ENCODE data around the gene NRIP1. TPM values are rescaled to one million over a fixed set of nuclear protein-coding genes. Genes with fewer than 3 reads are reported as not detected.

Gene NRIP1
- total RNA-seq, 1 experiment from 2014 or later = 10.3 TPM

DNA sequence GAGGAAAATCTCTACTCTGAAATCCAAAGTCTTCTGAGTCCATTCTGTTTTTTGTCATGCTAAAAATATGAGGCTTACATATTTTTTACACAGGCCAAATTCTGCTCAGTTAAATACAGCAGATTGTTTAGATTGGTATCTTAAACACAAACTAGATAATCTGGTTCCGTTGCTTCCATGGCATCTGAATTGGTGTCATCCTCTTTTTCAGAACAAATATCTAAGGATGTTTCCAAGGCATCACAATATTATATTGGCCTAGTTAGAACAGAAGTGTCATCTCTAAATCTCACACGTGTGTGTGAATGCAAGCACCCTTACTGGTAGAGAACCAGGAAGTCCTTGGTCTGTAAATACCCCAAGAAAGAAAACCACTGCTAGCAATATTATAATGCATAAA is 151.2 kb downstream of the NRIP1 start:
- Mint-ChIP-seq H3K4me3 (no peak overlapping the region), H3K36me3 (no peaks in the 10 kb centered on the region)
- ATAC-seq = no peak

DNA sequence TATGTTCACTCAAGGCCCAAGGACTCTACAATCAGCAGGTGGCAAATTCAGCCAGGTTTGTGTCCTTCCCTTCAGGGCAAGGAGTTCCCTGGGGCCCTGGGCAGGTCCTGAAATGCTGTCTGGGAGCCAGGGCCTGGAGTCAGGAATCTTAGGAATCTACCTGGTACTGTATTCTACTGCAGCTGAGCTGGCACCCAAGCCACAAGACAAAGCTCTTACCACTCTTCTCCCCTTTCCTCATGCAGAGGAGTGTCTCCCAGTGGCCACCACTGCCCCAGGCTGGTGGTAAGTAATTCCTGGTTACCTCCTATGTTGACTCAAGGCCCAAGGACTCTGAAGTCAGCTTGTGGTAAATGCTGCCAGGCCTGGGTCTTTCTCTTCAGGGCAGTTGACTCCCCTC is 153.4 kb downstream of the NRIP1 start:
- no peak; the same call in 1 of the 2 replicates for ATAC-seq
- H3K9me3 Mint-ChIP-seq = peaks cover 9% of the 10 kb centered on the region; the same call in 1 of the 2 replicates
- H3K27me3 Mint-ChIP-seq (ENCODE audit: low read depth) = no peaks in the 10 kb centered on the region
- no peaks in the 10 kb centered on the region for H3K36me3 Mint-ChIP-seq
- no peak overlapping the region for H3K27ac Mint-ChIP-seq
- peaks cover 31% of the 10 kb centered on the region for H3K4me1 Mint-ChIP-seq
- DNase-seq (ENCODE audit: low spot score) = no peak
- CTCF ChIA-PET = interaction anchor here (1.7 kb wide), 1 partner anchor 47 kb away, joined by 4 read pairs; no protein-coding TSS in a partner anchor
- POLR2A ChIA-PET = no interaction called here
- no peak overlapping the region for H3K4me3 Mint-ChIP-seq
- TF ChIP-seq ZNF121 (CRISPR knock-in tag; IDR thresholded peaks at IDR 0.05) (no peak), ESRRA (CRISPR knock-in tag; IDR thresholded peaks at IDR 0.05; ENCODE audit: borderline replicate concordance) (no peak), ZNF317 (CRISPR knock-in tag; IDR thresholded peaks at IDR 0.05; ENCODE audit: borderline replicate concordance, low read depth) (no peak), SOX15 (CRISPR knock-in tag; IDR thresholded peaks at IDR 0.05) (no peak), ZNF671 (CRISPR knock-in tag; IDR thresholded peaks at IDR 0.05) (no peak), MXD4 (CRISPR knock-in tag; IDR thresholded peaks at IDR 0.05; ENCODE audit: borderline replicate concordance) (no peak)
- TF ChIP-seq, protein P1, sequence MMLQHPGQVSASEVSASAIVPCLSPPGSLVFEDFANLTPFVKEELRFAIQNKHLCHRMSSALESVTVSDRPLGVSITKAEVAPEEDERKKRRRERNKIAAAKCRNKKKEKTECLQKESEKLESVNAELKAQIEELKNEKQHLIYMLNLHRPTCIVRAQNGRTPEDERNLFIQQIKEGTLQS (CRISPR knock-in tag; conservative IDR thresholded peaks at IDR 0.05) = no peak
- TF ChIP-seq, protein P2, sequence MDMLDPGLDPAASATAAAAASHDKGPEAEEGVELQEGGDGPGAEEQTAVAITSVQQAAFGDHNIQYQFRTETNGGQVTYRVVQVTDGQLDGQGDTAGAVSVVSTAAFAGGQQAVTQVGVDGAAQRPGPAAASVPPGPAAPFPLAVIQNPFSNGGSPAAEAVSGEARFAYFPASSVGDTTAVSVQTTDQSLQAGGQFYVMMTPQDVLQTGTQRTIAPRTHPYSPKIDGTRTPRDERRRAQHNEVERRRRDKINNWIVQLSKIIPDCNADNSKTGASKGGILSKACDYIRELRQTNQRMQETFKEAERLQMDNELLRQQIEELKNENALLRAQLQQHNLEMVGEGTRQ (CRISPR knock-in tag; IDR thresholded peaks at IDR 0.05) = no peak
- TF ChIP-seq, protein P3, sequence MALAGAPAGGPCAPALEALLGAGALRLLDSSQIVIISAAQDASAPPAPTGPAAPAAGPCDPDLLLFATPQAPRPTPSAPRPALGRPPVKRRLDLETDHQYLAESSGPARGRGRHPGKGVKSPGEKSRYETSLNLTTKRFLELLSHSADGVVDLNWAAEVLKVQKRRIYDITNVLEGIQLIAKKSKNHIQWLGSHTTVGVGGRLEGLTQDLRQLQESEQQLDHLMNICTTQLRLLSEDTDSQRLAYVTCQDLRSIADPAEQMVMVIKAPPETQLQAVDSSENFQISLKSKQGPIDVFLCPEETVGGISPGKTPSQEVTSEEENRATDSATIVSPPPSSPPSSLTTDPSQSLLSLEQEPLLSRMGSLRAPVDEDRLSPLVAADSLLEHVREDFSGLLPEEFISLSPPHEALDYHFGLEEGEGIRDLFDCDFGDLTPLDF (CRISPR knock-in tag; IDR thresholded peaks at IDR 0.05) = no peak
- TF ChIP-seq, protein P4, sequence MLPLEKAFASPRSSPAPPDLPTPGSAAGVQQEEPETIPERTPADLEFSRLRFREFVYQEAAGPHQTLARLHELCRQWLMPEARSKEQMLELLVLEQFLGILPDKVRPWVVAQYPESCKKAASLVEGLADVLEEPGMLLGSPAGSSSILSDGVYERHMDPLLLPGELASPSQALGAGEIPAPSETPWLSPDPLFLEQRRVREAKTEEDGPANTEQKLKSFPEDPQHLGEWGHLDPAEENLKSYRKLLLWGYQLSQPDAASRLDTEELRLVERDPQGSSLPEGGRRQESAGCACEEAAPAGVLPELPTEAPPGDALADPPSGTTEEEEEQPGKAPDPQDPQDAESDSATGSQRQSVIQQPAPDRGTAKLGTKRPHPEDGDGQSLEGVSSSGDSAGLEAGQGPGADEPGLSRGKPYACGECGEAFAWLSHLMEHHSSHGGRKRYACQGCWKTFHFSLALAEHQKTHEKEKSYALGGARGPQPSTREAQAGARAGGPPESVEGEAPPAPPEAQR (CRISPR knock-in tag; IDR thresholded peaks at IDR 0.05) = no peak

More for the DNA sequence above, 151.2 kb downstream of the NRIP1 start:
- no peak for DNase-seq (ENCODE audit: low spot score)
- POLR2A ChIA-PET = no interaction called here
- no peaks in the 10 kb centered on the region for H3K27me3 Mint-ChIP-seq (ENCODE audit: low read depth)
- 0 out of 2 replicates have a peak, but pooled peaks cover 6% of the 10 kb centered on the region for H3K9me3 Mint-ChIP-seq
- peaks cover 54% of the 10 kb centered on the region for H3K4me1 Mint-ChIP-seq
- TF ChIP-seq, protein P5, sequence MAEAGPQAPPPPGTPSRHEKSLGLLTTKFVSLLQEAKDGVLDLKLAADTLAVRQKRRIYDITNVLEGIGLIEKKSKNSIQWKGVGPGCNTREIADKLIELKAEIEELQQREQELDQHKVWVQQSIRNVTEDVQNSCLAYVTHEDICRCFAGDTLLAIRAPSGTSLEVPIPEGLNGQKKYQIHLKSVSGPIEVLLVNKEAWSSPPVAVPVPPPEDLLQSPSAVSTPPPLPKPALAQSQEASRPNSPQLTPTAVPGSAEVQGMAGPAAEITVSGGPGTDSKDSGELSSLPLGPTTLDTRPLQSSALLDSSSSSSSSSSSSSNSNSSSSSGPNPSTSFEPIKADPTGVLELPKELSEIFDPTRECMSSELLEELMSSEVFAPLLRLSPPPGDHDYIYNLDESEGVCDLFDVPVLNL (CRISPR knock-in tag; IDR thresholded peaks at IDR 0.05; ENCODE audit: borderline replicate concordance, low read depth) = no peak
- TF ChIP-seq, protein P6, sequence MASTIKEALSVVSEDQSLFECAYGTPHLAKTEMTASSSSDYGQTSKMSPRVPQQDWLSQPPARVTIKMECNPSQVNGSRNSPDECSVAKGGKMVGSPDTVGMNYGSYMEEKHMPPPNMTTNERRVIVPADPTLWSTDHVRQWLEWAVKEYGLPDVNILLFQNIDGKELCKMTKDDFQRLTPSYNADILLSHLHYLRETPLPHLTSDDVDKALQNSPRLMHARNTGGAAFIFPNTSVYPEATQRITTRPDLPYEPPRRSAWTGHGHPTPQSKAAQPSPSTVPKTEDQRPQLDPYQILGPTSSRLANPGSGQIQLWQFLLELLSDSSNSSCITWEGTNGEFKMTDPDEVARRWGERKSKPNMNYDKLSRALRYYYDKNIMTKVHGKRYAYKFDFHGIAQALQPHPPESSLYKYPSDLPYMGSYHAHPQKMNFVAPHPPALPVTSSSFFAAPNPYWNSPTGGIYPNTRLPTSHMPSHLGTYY (CRISPR knock-in tag; IDR thresholded peaks at IDR 0.05) = no peak
- no peak for TF ChIP-seq ZNF317 (CRISPR knock-in tag; IDR thresholded peaks at IDR 0.05; ENCODE audit: borderline replicate concordance, low read depth)
- TF ChIP-seq JAZF1 (CRISPR knock-in tag; IDR thresholded peaks at IDR 0.05) = no peak
- TF ChIP-seq, protein P7, sequence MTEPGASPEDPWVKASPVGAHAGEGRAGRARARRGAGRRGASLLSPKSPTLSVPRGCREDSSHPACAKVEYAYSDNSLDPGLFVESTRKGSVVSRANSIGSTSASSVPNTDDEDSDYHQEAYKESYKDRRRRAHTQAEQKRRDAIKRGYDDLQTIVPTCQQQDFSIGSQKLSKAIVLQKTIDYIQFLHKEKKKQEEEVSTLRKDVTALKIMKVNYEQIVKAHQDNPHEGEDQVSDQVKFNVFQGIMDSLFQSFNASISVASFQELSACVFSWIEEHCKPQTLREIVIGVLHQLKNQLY (CRISPR knock-in tag; IDR thresholded peaks at IDR 0.05) = no peak
- TF ChIP-seq ZBTB21 (CRISPR knock-in tag; IDR thresholded peaks at IDR 0.05; ENCODE audit: borderline replicate concordance) = no peak
- no peak for TF ChIP-seq NR2C2 (CRISPR knock-in tag; IDR thresholded peaks at IDR 0.05)
- no peak for TF ChIP-seq IRF2 (CRISPR knock-in tag; IDR thresholded peaks at IDR 0.05; ENCODE audit: borderline replicate concordance, low read depth)
- TF ChIP-seq, protein P4 (CRISPR knock-in tag; IDR thresholded peaks at IDR 0.05) = no peak
- no peak for TF ChIP-seq TEAD4 (CRISPR knock-in tag; IDR thresholded peaks at IDR 0.05)
- no peak for TF ChIP-seq TCF7 (CRISPR knock-in tag; IDR thresholded peaks at IDR 0.05; ENCODE audit: low read depth)
- TF ChIP-seq HMGA2 (CRISPR knock-in tag; IDR thresholded peaks at IDR 0.05) = no peak
- TF ChIP-seq, protein P8, sequence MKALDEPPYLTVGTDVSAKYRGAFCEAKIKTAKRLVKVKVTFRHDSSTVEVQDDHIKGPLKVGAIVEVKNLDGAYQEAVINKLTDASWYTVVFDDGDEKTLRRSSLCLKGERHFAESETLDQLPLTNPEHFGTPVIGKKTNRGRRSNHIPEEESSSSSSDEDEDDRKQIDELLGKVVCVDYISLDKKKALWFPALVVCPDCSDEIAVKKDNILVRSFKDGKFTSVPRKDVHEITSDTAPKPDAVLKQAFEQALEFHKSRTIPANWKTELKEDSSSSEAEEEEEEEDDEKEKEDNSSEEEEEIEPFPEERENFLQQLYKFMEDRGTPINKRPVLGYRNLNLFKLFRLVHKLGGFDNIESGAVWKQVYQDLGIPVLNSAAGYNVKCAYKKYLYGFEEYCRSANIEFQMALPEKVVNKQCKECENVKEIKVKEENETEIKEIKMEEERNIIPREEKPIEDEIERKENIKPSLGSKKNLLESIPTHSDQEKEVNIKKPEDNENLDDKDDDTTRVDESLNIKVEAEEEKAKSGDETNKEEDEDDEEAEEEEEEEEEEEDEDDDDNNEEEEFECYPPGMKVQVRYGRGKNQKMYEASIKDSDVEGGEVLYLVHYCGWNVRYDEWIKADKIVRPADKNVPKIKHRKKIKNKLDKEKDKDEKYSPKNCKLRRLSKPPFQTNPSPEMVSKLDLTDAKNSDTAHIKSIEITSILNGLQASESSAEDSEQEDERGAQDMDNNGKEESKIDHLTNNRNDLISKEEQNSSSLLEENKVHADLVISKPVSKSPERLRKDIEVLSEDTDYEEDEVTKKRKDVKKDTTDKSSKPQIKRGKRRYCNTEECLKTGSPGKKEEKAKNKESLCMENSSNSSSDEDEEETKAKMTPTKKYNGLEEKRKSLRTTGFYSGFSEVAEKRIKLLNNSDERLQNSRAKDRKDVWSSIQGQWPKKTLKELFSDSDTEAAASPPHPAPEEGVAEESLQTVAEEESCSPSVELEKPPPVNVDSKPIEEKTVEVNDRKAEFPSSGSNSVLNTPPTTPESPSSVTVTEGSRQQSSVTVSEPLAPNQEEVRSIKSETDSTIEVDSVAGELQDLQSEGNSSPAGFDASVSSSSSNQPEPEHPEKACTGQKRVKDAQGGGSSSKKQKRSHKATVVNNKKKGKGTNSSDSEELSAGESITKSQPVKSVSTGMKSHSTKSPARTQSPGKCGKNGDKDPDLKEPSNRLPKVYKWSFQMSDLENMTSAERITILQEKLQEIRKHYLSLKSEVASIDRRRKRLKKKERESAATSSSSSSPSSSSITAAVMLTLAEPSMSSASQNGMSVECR (CRISPR knock-in tag; IDR thresholded peaks at IDR 0.05; ENCODE audit: borderline replicate concordance) = no peak
- TF ChIP-seq MYBL2 (CRISPR knock-in tag; IDR thresholded peaks at IDR 0.05) = no peak
- no peak for TF ChIP-seq GABPB1 (CRISPR knock-in tag; IDR thresholded peaks at IDR 0.05)
- H3K27ac Mint-ChIP-seq = no peak overlapping the region
- CTCF ChIA-PET = no interaction called here
